Fibroblast of pulmonary artery (primary cell): Measurements from ENCODE around the gene MRC1.
A peak's percentile ranks its signal among the peaks of the same experiment; 100 is the strongest.

Experiments
- DNase-seq: peaks from one replicate; pipeline ENCODE4 v3.0.0-alpha.2; 2010; ENCODE audit warnings: low read depth
- H3K4me3 ChIP-seq: replicated peaks from 2 replicates; pipeline ENCODE4 v1.5.1; 2011; ENCODE audit warnings: low read depth, mild to moderate bottlenecking, control low read depth, low read length, moderate library complexity
- TF ChIP-seq, protein P1 (sequence below): IDR thresholded peaks from 2 replicates; pipeline ENCODE4 v1.5.1; 2011; ENCODE audit warnings: mild to moderate bottlenecking, control low read depth, low read length, inconsistent platforms; ENCODE audit errors: missing control alignments

Gene MRC1

GRCh38 chr10:17820943-17821342, 11.8 kb downstream of the MRC1 start:
- TF ChIP-seq, protein P1, sequence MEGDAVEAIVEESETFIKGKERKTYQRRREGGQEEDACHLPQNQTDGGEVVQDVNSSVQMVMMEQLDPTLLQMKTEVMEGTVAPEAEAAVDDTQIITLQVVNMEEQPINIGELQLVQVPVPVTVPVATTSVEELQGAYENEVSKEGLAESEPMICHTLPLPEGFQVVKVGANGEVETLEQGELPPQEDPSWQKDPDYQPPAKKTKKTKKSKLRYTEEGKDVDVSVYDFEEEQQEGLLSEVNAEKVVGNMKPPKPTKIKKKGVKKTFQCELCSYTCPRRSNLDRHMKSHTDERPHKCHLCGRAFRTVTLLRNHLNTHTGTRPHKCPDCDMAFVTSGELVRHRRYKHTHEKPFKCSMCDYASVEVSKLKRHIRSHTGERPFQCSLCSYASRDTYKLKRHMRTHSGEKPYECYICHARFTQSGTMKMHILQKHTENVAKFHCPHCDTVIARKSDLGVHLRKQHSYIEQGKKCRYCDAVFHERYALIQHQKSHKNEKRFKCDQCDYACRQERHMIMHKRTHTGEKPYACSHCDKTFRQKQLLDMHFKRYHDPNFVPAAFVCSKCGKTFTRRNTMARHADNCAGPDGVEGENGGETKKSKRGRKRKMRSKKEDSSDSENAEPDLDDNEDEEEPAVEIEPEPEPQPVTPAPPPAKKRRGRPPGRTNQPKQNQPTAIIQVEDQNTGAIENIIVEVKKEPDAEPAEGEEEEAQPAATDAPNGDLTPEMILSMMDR: no peak
- H3K4me3 ChIP-seq: no peak overlapping the region
- no peak for DNase-seq

DNA sequence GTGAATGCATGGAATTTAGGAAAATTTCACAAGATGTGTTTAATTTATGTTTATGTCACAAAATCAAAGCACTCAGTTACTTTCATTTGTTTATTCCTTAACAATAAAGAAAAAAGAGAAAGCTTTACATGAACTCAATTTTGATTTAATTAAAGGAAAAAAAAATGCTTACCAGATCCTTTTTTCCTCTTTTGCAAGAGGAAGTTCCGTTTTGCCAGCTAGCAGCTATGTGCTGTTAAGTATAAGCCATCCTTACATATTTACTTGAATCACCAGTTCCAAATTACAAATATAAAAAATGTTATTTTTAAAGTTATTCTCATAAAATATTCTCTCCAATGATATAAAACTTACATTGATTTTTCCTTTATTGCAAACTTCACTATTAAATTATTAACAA, 12.7 kb downstream of the MRC1 start:
- TF ChIP-seq, protein P1: no peak
- no peak for DNase-seq
- no peak overlapping the region for H3K4me3 ChIP-seq

DNA sequence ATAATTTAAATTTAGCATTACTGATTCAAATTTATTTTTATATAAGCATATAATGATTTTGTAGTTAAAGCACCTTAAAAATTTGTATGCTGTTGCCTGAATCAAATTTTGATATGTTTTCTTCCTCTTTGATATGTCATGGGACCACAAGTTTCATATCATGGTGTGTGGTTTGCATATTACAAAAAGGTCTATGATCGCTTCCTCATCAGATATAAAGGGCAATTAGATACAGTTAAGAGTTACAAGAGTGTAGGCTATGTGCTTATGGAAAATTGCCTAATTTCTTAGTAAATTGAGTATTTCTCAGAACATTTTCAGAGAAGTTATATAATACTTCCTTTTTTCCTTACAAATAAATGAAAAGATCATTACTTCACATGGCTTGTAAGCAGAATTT, 22.2 kb downstream of the MRC1 start:
- TF ChIP-seq, protein P1: no peak
- H3K4me3 ChIP-seq: no peak overlapping the region
- DNase-seq: no peak

GRCh38 chr10:17831896-17832295, 22.7 kb downstream of the MRC1 start:
- TF ChIP-seq, protein P1: no peak

DNA sequence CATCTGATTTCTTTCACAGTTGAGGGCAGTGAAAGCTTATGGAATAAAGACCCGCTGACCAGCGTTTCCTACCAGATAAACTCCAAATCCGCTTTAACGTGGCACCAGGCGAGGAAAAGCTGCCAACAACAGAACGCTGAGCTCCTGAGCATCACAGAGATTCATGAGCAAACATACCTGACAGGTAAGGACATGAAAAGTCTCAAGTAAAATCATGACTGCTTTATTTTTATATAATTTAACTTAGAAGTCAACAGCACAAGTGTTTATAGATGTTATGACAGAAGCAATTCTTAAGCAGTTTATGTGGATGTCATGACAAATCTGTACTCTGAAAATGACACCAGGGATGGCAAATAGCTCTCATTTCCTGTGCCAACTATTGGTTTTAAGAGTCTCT, 24.5 kb downstream of the MRC1 start:
- H3K4me3 ChIP-seq: no peak overlapping the region
- DNase-seq: no peak
- TF ChIP-seq, protein P1: no peak

More at GRCh38 chr10:17831896-17832295, 22.7 kb downstream of the MRC1 start:
- no peak for DNase-seq
- no peak overlapping the region for H3K4me3 ChIP-seq

- TF ChIP-seq, protein P1: no peak
- no peak overlapping the region for H3K4me3 ChIP-seq
- DNase-seq: peak; percentile 70
These were observed 26.5 kb downstream of the MRC1 start for GRCh38 chr10:17835688-17836087.

GRCh38 chr10:17836942-17837341, 27.8 kb downstream of the MRC1 start:
- H3K4me3 ChIP-seq: peak overlapping the region; percentile 27
- TF ChIP-seq, protein P1: no peak
- peak; percentile 78 for DNase-seq
